Inflammatory macrophage treated with lipopolysaccharide for 4 hours (primary cell): ENCODE results near the gene FCAMR.
A peak's percentile ranks its signal among the peaks of the same experiment; 100 is the strongest.

ENCODE experiments used
- DNase-seq: peaks from one replicate; pipeline ENCODE4 v3.0.0-alpha.2; 2020

The FCAMR gene

GRCh38 chr1:206955476-206956451 is 14.5 kb downstream of the FCAMR start:
- DNase-seq: peak; percentile 51

- no peak for DNase-seq
These were observed 15.6 kb downstream of the FCAMR start for GRCh38 chr1:206954459-206955342.

- no peak for DNase-seq
These were observed 16.6 kb downstream of the FCAMR start for GRCh38 chr1:206953626-206954025.

DNA sequence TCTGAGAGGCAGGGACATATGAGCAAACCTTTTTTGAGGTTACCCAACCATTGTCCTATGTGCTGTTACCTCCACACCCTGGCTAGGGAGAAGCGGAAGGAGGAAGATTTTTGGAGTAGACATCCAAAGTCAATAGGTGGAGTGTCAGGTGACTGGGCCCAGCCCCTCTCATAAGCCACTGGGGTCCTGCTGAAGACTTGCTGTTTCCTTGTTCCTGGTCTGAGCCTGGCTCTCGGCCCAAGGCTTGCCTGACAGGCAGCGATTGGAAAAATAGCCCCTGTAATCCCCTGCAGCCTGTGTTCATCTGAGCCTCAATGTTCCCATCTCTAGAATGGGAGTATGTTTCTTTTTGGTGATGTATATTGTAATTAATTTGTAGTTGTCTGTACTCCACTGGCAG is 17.1 kb downstream of the FCAMR start:
- no peak for DNase-seq

DNA sequence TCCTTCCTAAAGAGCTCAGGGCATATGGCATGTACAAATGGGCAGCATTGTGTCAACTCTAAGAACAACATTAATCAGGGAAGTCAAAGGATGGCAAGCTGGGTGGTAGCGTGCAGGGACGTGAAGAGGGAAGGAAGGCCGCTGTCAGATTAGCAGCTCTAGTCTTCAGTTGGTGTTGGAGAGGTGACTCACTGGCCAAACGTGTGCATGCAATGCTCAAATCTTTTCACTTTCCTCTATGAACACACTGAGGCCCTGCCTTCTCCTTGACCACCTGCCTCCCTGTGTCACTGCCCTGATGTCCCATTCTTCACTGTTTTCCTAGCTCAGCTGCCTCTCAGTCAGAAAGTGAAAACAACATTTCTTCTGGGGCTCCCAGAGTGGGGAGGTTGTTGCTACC is 18.1 kb downstream of the FCAMR start:
- DNase-seq: peak; percentile 85

- DNase-seq: no peak
These were observed 18.8 kb downstream of the FCAMR start for GRCh38 chr1:206951318-206952100.

GRCh38 chr1:206949641-206950040 is 20.6 kb downstream of the FCAMR start:
- no peak for DNase-seq

GRCh38 chr1:206949208-206949607 is 21.1 kb downstream of the FCAMR start:
- peak; percentile 74 for DNase-seq

- DNase-seq: peak; percentile 27
These were observed 23.0 kb downstream of the FCAMR start for GRCh38 chr1:206947255-206947654.

GRCh38 chr1:206946261-206946660 is 24.0 kb downstream of the FCAMR start, which contains the start of gene PIGR:
Gene PIGR, minus strand, starts transcription at chr1:206946466. Its CDS starts 5,935 bp downstream, at chr1:206940531.
- no peak for DNase-seq

DNA sequence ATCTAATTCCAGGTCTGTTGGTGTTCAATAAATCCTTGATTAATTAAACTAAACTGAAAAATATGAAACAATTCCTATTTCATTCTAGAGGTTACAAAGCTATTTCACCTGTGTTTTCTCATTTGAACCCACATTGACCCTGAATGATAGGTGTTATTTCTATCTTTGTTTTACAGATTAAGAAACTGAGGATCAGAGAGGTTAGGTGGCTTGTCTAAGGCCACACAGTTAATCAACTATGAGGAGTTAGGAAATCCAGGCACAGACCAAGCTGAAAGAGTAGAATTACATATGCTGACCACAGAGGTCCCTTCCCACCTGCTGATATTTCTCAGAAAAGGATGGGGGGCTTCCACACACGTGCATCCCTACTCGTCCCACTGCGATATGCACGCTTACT is 24.5 kb downstream of the FCAMR start:
- no peak for DNase-seq

DNA sequence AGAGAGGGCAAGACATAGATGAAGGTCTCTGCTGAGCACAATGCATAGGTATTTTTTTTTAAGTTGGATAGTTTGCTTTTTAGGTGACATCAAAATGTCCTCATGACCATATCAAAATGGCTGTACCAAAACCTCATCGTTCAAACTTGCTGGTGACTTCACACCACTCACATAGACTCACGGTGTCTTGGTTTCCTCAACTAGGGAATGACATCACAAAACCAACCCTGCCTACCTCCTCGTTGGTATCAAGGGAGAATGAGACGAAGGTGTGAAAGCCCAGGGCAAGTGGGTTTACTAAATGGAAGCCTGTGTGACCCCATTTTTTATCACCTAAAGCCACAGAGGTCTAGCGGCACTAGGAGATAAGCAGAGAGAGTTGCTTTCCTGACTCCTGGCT is 25.6 kb downstream of the FCAMR start:
- DNase-seq: no peak

DNA sequence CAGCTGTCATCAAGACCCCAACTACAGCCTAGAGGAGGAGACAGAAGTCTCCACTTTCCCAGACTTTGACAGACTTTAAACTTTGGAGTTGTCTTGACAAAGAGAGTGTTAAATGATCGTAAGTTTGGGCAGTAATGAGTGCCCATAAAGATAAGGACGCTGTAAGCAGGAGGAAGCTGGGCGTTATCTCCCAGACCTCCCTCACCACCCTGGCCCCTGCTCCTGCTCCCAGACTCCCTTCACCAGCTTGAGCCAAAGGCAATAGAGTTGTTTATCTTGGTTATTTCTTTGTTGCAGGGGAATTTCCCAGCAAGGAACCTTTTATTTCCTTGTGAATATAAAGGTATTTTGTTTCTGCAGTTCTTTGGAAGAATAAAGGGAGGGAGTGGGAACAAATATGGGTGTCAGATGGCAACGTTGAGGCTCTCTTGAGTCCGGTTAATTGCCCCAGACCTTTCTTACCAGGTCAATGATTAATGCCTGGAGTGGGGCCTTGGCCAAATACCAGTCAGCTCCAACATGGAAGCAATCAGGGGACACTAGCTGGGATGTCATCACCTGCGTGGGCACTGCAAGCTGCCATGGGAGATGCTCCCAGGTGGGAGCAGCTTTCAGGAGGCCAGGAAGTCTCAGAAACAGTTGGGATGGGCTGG is 28.4 kb downstream of the FCAMR start:
- no peak for DNase-seq

GRCh38 chr1:206940588-206940936 is 29.7 kb downstream of the FCAMR start:
- no peak for DNase-seq

- DNase-seq: no peak
These were observed 30.2 kb downstream of the FCAMR start for GRCh38 chr1:206939841-206940587.

GRCh38 chr1:206939131-206939530 is 31.1 kb downstream of the FCAMR start:
- DNase-seq: no peak

- no peak for DNase-seq
These were observed 32.8 kb downstream of the FCAMR start for GRCh38 chr1:206937425-206937824.

DNA sequence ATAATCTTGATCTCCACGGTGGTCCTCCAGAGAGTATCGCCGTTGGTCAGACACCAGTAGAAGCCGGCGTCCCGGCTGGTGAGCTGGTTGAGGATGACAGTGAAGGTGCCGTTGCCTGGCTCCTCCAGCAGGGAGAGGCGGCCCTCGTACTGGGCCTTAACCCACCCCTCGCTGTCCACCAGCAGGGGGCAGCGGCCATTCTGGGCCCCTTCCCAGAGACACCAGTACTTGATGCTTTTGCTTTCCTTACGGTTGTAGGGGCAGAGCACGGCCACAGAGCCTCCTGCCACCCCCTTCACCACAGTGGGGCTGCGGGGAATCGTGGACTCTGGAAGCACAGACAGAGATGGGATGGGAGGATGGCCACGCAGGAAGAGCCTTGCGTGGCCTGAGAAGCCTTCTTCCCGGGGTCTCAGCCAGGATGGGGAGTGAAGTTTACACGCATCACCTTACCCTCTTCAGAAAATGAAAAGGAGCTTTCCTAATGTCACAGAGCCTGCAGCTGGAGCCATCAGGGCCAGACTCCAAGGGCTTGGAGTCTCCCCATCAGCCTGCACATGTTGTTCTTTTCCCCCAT is 34.7 kb downstream of the FCAMR start:
- DNase-seq: peak; percentile 72

GRCh38 chr1:206933333-206933945 is 36.8 kb downstream of the FCAMR start:
- peak; percentile 75 for DNase-seq

DNA sequence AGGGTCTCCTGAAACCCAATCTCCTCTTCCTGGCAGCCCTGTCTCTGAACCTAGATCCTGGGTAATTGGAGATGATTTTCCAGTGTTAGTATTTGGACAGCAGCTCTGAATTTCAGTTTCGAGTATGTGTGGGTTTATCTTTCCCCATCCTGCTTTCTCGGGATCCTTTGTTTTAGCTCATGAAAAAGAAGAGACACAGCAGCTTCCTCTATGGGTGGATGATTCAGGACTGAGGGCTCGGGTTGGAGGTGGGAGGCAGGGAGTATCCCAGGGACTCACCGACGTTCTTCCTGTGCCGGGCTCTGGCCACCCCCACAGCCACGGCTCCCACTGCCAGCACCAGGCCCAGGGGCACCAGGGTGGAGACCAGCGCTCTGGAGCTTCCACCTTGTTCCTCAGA is 38.1 kb downstream of the FCAMR start:
- peak; percentile 84 for DNase-seq

DNA sequence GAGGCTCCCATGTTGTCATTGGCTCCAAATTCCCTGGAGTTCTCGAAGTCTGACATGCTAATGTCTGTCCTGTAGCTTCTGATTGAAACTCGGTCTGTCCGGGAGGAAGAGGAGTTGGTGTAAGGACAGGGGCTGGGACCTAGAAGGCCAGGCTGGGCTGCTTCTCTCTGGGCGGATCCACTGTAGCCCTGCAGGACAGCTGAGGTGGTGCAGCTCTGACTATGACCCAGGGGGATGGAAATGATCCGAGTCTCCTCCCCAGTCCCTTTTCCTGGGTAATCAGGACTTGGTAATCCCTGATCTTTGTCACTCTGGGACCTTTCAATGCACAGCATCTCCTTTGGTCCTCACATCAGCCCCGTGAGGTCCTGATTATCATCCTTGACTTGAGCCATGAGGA is 38.6 kb downstream of the FCAMR start:
- no peak for DNase-seq
